T-helper 1 cell treated with Interleukin-12 subunit alpha and Interleukin-12 subunit beta and Interleukin-4 antibody, amounts not matched to agents 30 μg/mL and 1 μg/mL, for 36 hours (primary cell): ENCODE data around the gene GNE.
"Not testable (repeated sequence)": the region's sequence is repeated elsewhere in the genome, so short reads cannot be mapped to it uniquely, and the experiment has no call there.

Experiments used
- H3K27ac Mint-ChIP-seq: one replicate; pipeline ENCODE4 v1.8.0; 2021; ENCODE audit warnings: mild to moderate bottlenecking, mixed read lengths
- H3K27me3 Mint-ChIP-seq: one replicate; pipeline ENCODE4 v1.8.0; 2021; ENCODE audit warnings: low read depth, mixed read lengths
- H3K36me3 Mint-ChIP-seq: one replicate; pipeline ENCODE4 v1.8.0; 2021; ENCODE audit warnings: low read depth, mixed read lengths
- H3K4me1 Mint-ChIP-seq: one replicate; pipeline ENCODE4 v1.8.0; 2021; ENCODE audit warnings: low read depth, mixed read lengths
- H3K4me3 Mint-ChIP-seq: one replicate; pipeline ENCODE4 v1.8.0; 2021; ENCODE audit warnings: mild to moderate bottlenecking, moderate library complexity, mixed read lengths
- H3K9me3 Mint-ChIP-seq: one replicate; pipeline ENCODE4 v1.8.0; 2021; ENCODE audit warnings: mixed read lengths

GNE gene

GRCh38 chr9:36176496-36176895 is 81.8 kb downstream of the GNE start:
- H3K4me3 Mint-ChIP-seq, H3K36me3 Mint-ChIP-seq, H3K27ac Mint-ChIP-seq, H3K4me1 Mint-ChIP-seq, H3K9me3 Mint-ChIP-seq: not testable (repeated sequence)
- peaks cover 10% of the 10 kb centered on the region for H3K27me3 Mint-ChIP-seq

DNA sequence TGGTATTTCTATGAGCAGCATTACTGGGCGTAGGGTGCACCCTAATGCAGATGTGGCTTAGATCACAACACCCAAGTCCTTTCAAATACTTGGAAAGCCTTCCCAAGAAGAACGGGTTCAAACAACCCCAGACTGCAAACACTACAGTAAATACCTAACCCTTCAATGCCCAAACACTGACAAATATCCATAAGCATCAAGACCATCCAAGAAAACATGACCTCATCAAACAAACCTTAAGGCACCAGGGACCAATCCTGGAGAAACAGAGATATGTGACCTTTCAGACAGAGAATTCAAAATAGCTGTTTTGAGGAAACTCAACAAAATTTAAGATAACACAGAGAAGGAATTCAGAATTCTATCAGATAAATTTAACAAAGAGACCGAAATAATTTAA is 83.0 kb downstream of the GNE start:
- not testable (repeated sequence) for H3K9me3 Mint-ChIP-seq, H3K4me1 Mint-ChIP-seq, H3K36me3 Mint-ChIP-seq, H3K27ac Mint-ChIP-seq, H3K27me3 Mint-ChIP-seq, H3K4me3 Mint-ChIP-seq

GRCh38 chr9:36174731-36175130 is 83.5 kb downstream of the GNE start:
- peaks cover 4% of the 10 kb centered on the region for H3K4me1 Mint-ChIP-seq
- H3K4me3 Mint-ChIP-seq = no peak overlapping the region
- H3K27ac Mint-ChIP-seq = no peak overlapping the region
- H3K9me3 Mint-ChIP-seq = no peaks in the 10 kb centered on the region
- H3K27me3 Mint-ChIP-seq = peaks cover 4% of the 10 kb centered on the region
- H3K36me3 Mint-ChIP-seq = peaks cover 1% of the 10 kb centered on the region

GRCh38 chr9:36174271-36174670 is 84.0 kb downstream of the GNE start:
- peaks cover 6% of the 10 kb centered on the region for H3K27me3 Mint-ChIP-seq
- H3K4me1 Mint-ChIP-seq = peaks cover 4% of the 10 kb centered on the region
- no peak overlapping the region for H3K4me3 Mint-ChIP-seq
- H3K36me3 Mint-ChIP-seq = peaks cover 1% of the 10 kb centered on the region
- H3K27ac Mint-ChIP-seq = no peak overlapping the region
- H3K9me3 Mint-ChIP-seq = no peaks in the 10 kb centered on the region

DNA sequence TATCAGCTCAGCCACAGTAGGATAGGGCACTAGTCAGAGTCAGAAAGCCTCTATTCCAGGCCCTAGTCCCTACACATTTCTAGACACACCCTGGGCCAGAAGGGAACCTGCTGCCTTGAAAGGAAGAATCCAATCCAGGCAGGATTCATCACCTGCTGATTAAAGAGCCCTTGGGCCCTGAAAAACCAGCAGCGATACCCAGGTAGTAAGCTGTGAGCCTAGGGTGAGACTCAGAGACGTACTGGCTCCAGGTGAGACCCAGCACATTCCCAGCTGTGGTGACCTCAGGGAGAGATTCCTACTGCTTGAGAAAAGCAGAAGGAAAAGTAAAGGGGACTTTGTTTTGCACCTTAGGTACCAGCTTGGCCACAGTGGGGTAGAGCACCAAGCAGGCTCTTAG is 84.4 kb downstream of the GNE start:
- H3K27ac Mint-ChIP-seq = no peak overlapping the region
- peaks cover 2% of the 10 kb centered on the region for H3K4me1 Mint-ChIP-seq
- no peak overlapping the region for H3K4me3 Mint-ChIP-seq
- no peaks in the 10 kb centered on the region for H3K9me3 Mint-ChIP-seq
- peaks cover 10% of the 10 kb centered on the region for H3K27me3 Mint-ChIP-seq
- H3K36me3 Mint-ChIP-seq = peaks cover 1% of the 10 kb centered on the region

GRCh38 chr9:36170531-36170930 is 87.7 kb downstream of the GNE start:
- Mint-ChIP-seq H3K27me3 (peaks cover 10% of the 10 kb centered on the region), H3K9me3 (no peaks in the 10 kb centered on the region), H3K4me1 (peaks cover 2% of the 10 kb centered on the region), H3K27ac (no peak overlapping the region), H3K36me3 (no peaks in the 10 kb centered on the region), H3K4me3 (no peak overlapping the region)

DNA sequence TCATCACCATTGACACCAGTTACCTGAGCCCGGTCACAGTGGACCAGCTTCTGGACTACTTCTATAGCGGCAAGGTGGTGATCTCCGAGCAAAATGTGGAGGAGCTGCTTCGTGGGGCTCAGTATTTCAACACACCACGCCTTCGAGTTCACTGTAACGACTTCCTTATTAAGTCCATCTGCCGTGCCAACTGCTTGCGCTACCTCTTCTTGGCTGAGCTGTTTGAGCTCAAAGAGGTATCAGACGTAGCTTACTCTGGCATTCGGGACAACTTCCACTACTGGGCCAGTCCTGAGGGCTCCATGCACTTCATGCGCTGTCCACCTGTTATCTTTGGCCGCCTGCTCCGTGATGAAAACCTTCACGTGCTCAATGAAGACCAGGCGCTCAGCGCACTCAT is 88.5 kb downstream of the GNE start:
- Mint-ChIP-seq H3K27ac (no peak overlapping the region), H3K27me3 (peaks cover 15% of the 10 kb centered on the region), H3K4me1 (peaks cover 4% of the 10 kb centered on the region), H3K9me3 (no peaks in the 10 kb centered on the region), H3K4me3 (no peak overlapping the region), H3K36me3 (no peaks in the 10 kb centered on the region)

GRCh38 chr9:36169166-36169565 is 89.1 kb downstream of the GNE start, which contains the start of gene CCIN:
CCIN (plus strand) TSS chr9:36169388; CDS start chr9:36169503, 115 bp downstream.
- no peaks in the 10 kb centered on the region for H3K9me3 Mint-ChIP-seq
- peaks cover 15% of the 10 kb centered on the region for H3K27me3 Mint-ChIP-seq
- no peak within 1 kb of the TSS for H3K27ac Mint-ChIP-seq
- H3K4me3 Mint-ChIP-seq = no peak within 1 kb of the TSS
- no peaks in the 10 kb centered on the region for H3K36me3 Mint-ChIP-seq
- peaks cover 4% of the 10 kb centered on the region for H3K4me1 Mint-ChIP-seq

DNA sequence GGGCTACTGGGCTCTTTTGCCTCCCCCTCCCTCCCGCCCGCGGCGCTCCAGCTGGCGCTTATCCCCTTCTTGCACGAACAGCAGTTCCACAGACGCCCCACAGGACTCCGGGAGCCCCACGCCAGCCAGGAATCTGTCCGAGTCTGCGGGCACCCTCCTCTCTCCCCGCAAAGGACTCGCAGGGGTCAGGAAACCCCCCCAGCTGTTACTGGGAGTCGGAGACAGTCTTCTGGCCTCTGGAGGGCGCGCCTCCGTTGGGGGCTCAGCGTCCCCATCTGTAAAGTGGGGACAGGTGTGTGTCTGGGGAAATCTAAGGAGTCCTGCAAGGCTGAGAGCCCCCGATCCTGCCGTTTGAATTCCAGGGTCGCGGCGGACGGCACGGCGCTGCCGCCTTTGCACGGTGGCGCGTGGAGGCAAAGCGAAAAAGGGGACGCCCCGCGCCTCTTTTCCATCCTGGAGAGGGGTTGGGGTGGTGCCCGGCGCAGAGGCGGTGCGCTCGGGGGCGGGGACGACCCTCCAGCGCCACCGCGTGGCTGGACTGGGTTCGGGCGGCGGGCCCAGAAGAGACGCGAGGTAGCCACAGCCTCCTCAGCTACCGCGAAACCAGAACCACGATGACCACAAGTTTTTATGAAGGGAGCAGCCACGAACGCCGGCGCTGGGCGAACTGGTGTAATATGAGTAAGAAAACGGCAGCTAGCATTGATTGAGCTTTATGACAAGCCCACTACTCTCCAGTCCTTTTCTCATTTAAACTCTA is 91.9 kb downstream of the GNE start:
- H3K27ac Mint-ChIP-seq = peak overlapping the region; percentile 46
- no peaks in the 10 kb centered on the region for H3K9me3 Mint-ChIP-seq
- peak overlapping the region; percentile 64 for H3K4me3 Mint-ChIP-seq

GRCh38 chr9:36165826-36166167 is 92.5 kb downstream of the GNE start:
- H3K4me1 Mint-ChIP-seq = peaks cover 8% of the 10 kb centered on the region
- H3K27ac Mint-ChIP-seq = no peak overlapping the region
- H3K27me3 Mint-ChIP-seq = peaks cover 15% of the 10 kb centered on the region
- no peaks in the 10 kb centered on the region for H3K9me3 Mint-ChIP-seq
- H3K4me3 Mint-ChIP-seq = no peak overlapping the region
- peaks cover 15% of the 10 kb centered on the region for H3K36me3 Mint-ChIP-seq

More for the DNA sequence above, 91.9 kb downstream of the GNE start:
- Mint-ChIP-seq H3K36me3 (peaks cover 10% of the 10 kb centered on the region), H3K27me3 (peaks cover 15% of the 10 kb centered on the region), H3K4me1 (peaks cover 5% of the 10 kb centered on the region)

DNA sequence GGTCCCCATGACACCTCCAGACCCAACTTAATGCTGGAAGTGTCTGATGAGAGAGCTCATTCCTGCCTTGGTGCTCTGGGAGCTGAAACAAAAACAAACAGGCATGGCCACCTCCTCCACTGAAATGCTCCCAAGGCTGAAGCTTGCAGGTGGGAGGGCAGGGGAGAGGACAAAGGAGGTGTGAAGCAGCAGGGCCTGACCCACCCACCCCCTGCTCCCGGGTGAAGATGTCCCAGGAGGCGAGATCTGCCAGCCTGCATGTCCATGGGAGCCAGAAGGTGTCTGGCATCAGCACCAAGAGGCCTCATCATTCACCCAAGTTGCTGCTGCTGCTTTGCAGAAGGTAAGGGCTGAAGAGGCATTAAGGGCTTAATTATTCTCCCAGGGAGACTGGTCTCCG is 93.3 kb downstream of the GNE start:
- Mint-ChIP-seq H3K36me3 (peaks cover 18% of the 10 kb centered on the region), H3K27ac (no peak overlapping the region), H3K27me3 (peaks cover 15% of the 10 kb centered on the region), H3K9me3 (no peaks in the 10 kb centered on the region), H3K4me1 (peaks cover 11% of the 10 kb centered on the region), H3K4me3 (peak overlapping the region; percentile 56)
